ENCODE results near the gene RETREG3.
A peak's percentile ranks its signal among the peaks of the same experiment; 100 is the strongest.

RETREG3 gene

GRCh38 chr17:42603318-42603717 is 5.9 kb downstream of the RETREG3 start:
- no peak overlapping the region for H3K27ac ChIP-seq
- H3K4me1 ChIP-seq, result peaks cover 40 to 57% (median 50%) of the 10 kb centered on the region in 10 experiments
- peaks cover 43 to 100% (median 76%) of the 10 kb centered on the region in 11 experiments; a peak in 18 of 22 replicates for H4K20me1 ChIP-seq
- H3K9me3 ChIP-seq (replicated peaks in 1 of 11), result no peaks in the 10 kb centered on the region
- TF ChIP-seq Cebpa-rat (IDR thresholded peaks at IDR 0.05), result no peak
- H3K27me3 ChIP-seq, result no peaks in the 10 kb centered on the region
- H3K4me3 ChIP-seq, result no peak overlapping the region
- H3K9ac ChIP-seq, result 0 out of 22 replicates have a peak overlapping the region, but pooled peaks of 1 of the 11 experiments have one; percentile 7
- H3K4me2 ChIP-seq, result peak overlapping the region in 3 of 11 experiments; percentile 2 to 31 (median 15); a peak in 3 of 22 replicates
- H3K36me3 ChIP-seq, result peaks cover 4 to 51% (median 21%) of the 10 kb centered on the region in 11 experiments; a peak in 16 of 22 replicates

- H3K36me3 ChIP-seq, result peaks cover 10 to 78% (median 36%) of the 10 kb centered on the region in 11 experiments; a peak in 18 of 22 replicates
- H3K27ac ChIP-seq, result peak overlapping the region in 7 of 11 experiments; percentile 21 to 50 (median 28); a peak in 8 of 22 replicates
- no peaks in the 10 kb centered on the region for H3K27me3 ChIP-seq
- H3K9me3 ChIP-seq (replicated peaks in 1 of 11), result no peaks in the 10 kb centered on the region
- peaks cover 7 to 99% (median 48%) of the 10 kb centered on the region in 11 experiments; a peak in 17 of 22 replicates for H4K20me1 ChIP-seq
- H3K9ac ChIP-seq, result peak overlapping the region in 10 of 11 experiments; percentile 2 to 54 (median 28); a peak in 14 of 22 replicates
- H3K4me1 ChIP-seq, result peaks cover 5 to 28% (median 20%) of the 10 kb centered on the region in 10 experiments; a peak in 18 of 20 replicates
- H3K4me2 ChIP-seq, result peak overlapping the region in 10 of 11 experiments; percentile 2 to 84 (median 61); a peak in 18 of 22 replicates
- no peak overlapping the region for H3K4me3 ChIP-seq
- no peak for TF ChIP-seq Cebpa-rat (IDR thresholded peaks at IDR 0.05)
Measured at GRCh38 chr17:42598905-42599304, 10.3 kb downstream of the RETREG3 start.

GRCh38 chr17:42596386-42596785 is 12.8 kb downstream of the RETREG3 start:
- Histone ChIP-seq H3K27me3 (no peaks in the 10 kb centered on the region), H4K20me1 (peaks cover 7 to 99% (median 48%) of the 10 kb centered on the region in 11 experiments; a peak in 17 of 22 replicates), H3K27ac (no peak overlapping the region), H3K4me2 (no peak overlapping the region), H3K4me1 (peaks cover 5 to 22% (median 15%) of the 10 kb centered on the region in 10 experiments; a peak in 18 of 20 replicates), H3K9me3 (replicated peaks in 1 of 11) (no peaks in the 10 kb centered on the region), H3K36me3 (peaks cover 19 to 75% (median 44%) of the 10 kb centered on the region in 11 experiments), H3K9ac (no peak overlapping the region), H3K4me3 (no peak overlapping the region)
- no peak for TF ChIP-seq Cebpa-rat (IDR thresholded peaks at IDR 0.05)

- H3K27ac ChIP-seq, result no peak overlapping the region
- H3K36me3 ChIP-seq, result peaks cover 64 to 92% (median 83%) of the 10 kb centered on the region in 11 experiments
- H3K9ac ChIP-seq, result no peak overlapping the region
- peaks cover 0 to 80% (median 37%) of the 10 kb centered on the region in 11 experiments; a peak in 15 of 22 replicates for H4K20me1 ChIP-seq
- H3K4me1 ChIP-seq, result peaks cover 0 to 7% (median 0%) of the 10 kb centered on the region in 10 experiments; a peak in 3 of 20 replicates
- H3K4me2 ChIP-seq, result no peak overlapping the region
- no peaks in the 10 kb centered on the region for H3K9me3 ChIP-seq (replicated peaks in 1 of 11)
- H3K27me3 ChIP-seq, result no peaks in the 10 kb centered on the region
- no peak overlapping the region for H3K4me3 ChIP-seq
- TF ChIP-seq Cebpa-rat (IDR thresholded peaks at IDR 0.05), result no peak
Measured at GRCh38 chr17:42591411-42591810, 17.8 kb downstream of the RETREG3 start.

GRCh38 chr17:42590886-42591285 is 18.3 kb downstream of the RETREG3 start:
- peaks cover 67 to 92% (median 83%) of the 10 kb centered on the region in 11 experiments for H3K36me3 ChIP-seq
- no peak overlapping the region for H3K4me3 ChIP-seq
- H3K9ac ChIP-seq, result no peak overlapping the region
- no peaks in the 10 kb centered on the region for H3K9me3 ChIP-seq (replicated peaks in 1 of 11)
- peaks cover 0 to 12% (median 0%) of the 10 kb centered on the region in 10 experiments; a peak in 6 of 20 replicates for H3K4me1 ChIP-seq
- no peaks in the 10 kb centered on the region for H3K27me3 ChIP-seq
- peaks cover 0 to 79% (median 33%) of the 10 kb centered on the region in 11 experiments; a peak in 15 of 22 replicates for H4K20me1 ChIP-seq
- no peak for TF ChIP-seq Cebpa-rat (IDR thresholded peaks at IDR 0.05)
- no peak overlapping the region for H3K4me2 ChIP-seq
- H3K27ac ChIP-seq, result no peak overlapping the region

GRCh38 chr17:42586514-42587230 is 22.5 kb downstream of the RETREG3 start:
- Histone ChIP-seq H3K9ac (no peak overlapping the region; a peak in 1 of 22 replicates), H3K9me3 (replicated peaks in 1 of 11) (no peaks in the 10 kb centered on the region), H3K4me3 (no peak overlapping the region), H4K20me1 (peaks cover 0 to 48% (median 7%) of the 10 kb centered on the region in 11 experiments; a peak in 9 of 22 replicates), H3K4me1 (peaks cover 0 to 28% (median 4%) of the 10 kb centered on the region in 10 experiments; a peak in 9 of 20 replicates), H3K36me3 (peaks cover 100% of the 10 kb centered on the region in 11 experiments), H3K27ac (no peak overlapping the region), H3K4me2 (no peak overlapping the region), H3K27me3 (no peaks in the 10 kb centered on the region)
- no peak for TF ChIP-seq Cebpa-rat (IDR thresholded peaks at IDR 0.05)

GRCh38 chr17:42585353-42585752 is 23.8 kb downstream of the RETREG3 start:
- peaks cover 0 to 31% (median 4%) of the 10 kb centered on the region in 10 experiments; a peak in 9 of 20 replicates for H3K4me1 ChIP-seq
- peak overlapping the region in 3 of 11 experiments; percentile 6 to 32 (median 22); a peak in 4 of 22 replicates for H3K9ac ChIP-seq
- H4K20me1 ChIP-seq, result peaks cover 0 to 38% (median 5%) of the 10 kb centered on the region in 11 experiments; a peak in 8 of 22 replicates
- H3K36me3 ChIP-seq, result peaks cover 99 to 100% (median 100%) of the 10 kb centered on the region in 11 experiments
- no peaks in the 10 kb centered on the region for H3K9me3 ChIP-seq (replicated peaks in 1 of 11)
- H3K4me3 ChIP-seq, result no peak overlapping the region
- no peak for TF ChIP-seq Cebpa-rat (IDR thresholded peaks at IDR 0.05)
- no peaks in the 10 kb centered on the region for H3K27me3 ChIP-seq
- H3K4me2 ChIP-seq, result peak overlapping the region in 5 of 11 experiments; percentile 24 to 74 (median 44); a peak in 9 of 22 replicates
- peak overlapping the region in 3 of 11 experiments; percentile 18 to 34 (median 23); a peak in 3 of 22 replicates for H3K27ac ChIP-seq

GRCh38 chr17:42584880-42585279 is 24.3 kb downstream of the RETREG3 start:
- TF ChIP-seq Cebpa-rat (IDR thresholded peaks at IDR 0.05), result no peak
- peaks cover 0 to 35% (median 5%) of the 10 kb centered on the region in 11 experiments; a peak in 9 of 22 replicates for H4K20me1 ChIP-seq
- peak overlapping the region in 3 of 11 experiments; percentile 18 to 34 (median 23); a peak in 4 of 22 replicates for H3K27ac ChIP-seq
- H3K27me3 ChIP-seq, result no peaks in the 10 kb centered on the region
- peak overlapping the region in 1 of 11 experiments; percentile 32; a peak in 1 of 22 replicates for H3K9ac ChIP-seq
- no peak overlapping the region for H3K4me3 ChIP-seq
- H3K4me2 ChIP-seq, result peak overlapping the region in 5 of 11 experiments; percentile 24 to 74 (median 44); a peak in 9 of 22 replicates
- H3K36me3 ChIP-seq, result peaks cover 99 to 100% (median 100%) of the 10 kb centered on the region in 11 experiments
- peaks cover 0 to 35% (median 8%) of the 10 kb centered on the region in 10 experiments; a peak in 14 of 20 replicates for H3K4me1 ChIP-seq
- H3K9me3 ChIP-seq (replicated peaks in 1 of 11), result no peaks in the 10 kb centered on the region
